ENCODE results near the gene PLPPR1.

The PLPPR1 gene

DNA sequence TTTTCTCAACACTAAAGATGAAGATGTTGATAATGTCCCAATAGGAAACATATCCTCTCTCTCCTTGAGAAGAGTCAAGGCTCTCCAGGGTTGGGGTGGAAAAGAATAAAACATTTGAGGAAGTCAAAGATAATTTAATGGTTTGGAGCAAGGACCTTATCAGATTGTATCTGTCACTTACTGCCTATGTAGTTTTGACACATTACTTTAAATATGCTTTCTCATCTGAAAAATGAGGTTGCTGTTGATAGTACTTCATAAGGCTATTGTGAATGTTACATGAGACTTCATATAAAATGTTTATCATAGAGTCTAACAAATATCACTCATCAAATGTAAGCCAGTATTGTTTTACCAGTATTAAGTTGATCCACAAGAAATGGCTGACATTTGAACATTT lies 307.6 kb downstream of the PLPPR1 start:
- Histone ChIP-seq H3K36me3 (ENCODE audit: insufficient read depth) (no peaks in the 10 kb centered on the region), H4K20me1 (ENCODE audit: insufficient read depth) (no peaks in the 10 kb centered on the region), H3K4me1 (ENCODE audit: low read depth, poor library complexity, severe bottlenecking) (no peaks in the 10 kb centered on the region), H3K9ac (no peak overlapping the region), H3K4me3 (IDR thresholded peaks at IDR 0.05; ENCODE audit: insufficient read depth, low read depth, low read length) (no peak overlapping the region), H2AFZ (ENCODE audit: low read depth) (no peak overlapping the region), H3K79me2 (ENCODE audit: insufficient read depth, low read depth) (no peaks in the 10 kb centered on the region), H3K27me3 (ENCODE audit: insufficient read depth, low read depth) (no peaks in the 10 kb centered on the region), H3K4me2 (no peak overlapping the region), H3K27ac (no peak overlapping the region)
- no peak for TF ChIP-seq CTCF (conservative IDR thresholded peaks at IDR 0.05; ENCODE audit: low read depth, low read length)

DNA sequence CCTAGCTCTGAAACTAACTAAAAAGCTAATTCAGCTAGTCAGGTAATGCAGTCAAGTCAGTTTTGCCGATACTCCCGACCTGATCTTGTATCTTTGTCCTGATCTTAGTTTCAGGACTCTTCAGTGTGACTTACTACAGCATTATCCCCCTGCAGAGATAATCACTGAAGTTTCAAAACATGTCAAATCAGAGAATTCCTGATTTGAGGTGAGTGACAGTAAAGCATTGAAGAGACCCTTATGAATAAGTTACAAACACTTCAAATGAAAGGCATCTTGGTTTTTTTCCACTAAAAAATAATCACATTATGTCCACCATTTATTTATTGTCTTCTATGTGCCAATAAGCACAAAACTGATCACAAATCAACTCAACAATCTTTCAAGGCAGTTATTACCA lies 308.7 kb downstream of the PLPPR1 start:
- Histone ChIP-seq H3K79me2 (ENCODE audit: insufficient read depth, low read depth) (no peaks in the 10 kb centered on the region), H3K9ac (no peak overlapping the region), H3K4me2 (no peak overlapping the region), H3K27me3 (ENCODE audit: insufficient read depth, low read depth) (no peaks in the 10 kb centered on the region), H3K27ac (no peak overlapping the region), H3K4me3 (IDR thresholded peaks at IDR 0.05; ENCODE audit: insufficient read depth, low read depth, low read length) (no peak overlapping the region), H4K20me1 (ENCODE audit: insufficient read depth) (no peaks in the 10 kb centered on the region), H2AFZ (ENCODE audit: low read depth) (no peak overlapping the region), H3K4me1 (ENCODE audit: low read depth, poor library complexity, severe bottlenecking) (no peaks in the 10 kb centered on the region), H3K36me3 (ENCODE audit: insufficient read depth) (no peaks in the 10 kb centered on the region)
- no peak for TF ChIP-seq CTCF (conservative IDR thresholded peaks at IDR 0.05; ENCODE audit: low read depth, low read length)

DNA sequence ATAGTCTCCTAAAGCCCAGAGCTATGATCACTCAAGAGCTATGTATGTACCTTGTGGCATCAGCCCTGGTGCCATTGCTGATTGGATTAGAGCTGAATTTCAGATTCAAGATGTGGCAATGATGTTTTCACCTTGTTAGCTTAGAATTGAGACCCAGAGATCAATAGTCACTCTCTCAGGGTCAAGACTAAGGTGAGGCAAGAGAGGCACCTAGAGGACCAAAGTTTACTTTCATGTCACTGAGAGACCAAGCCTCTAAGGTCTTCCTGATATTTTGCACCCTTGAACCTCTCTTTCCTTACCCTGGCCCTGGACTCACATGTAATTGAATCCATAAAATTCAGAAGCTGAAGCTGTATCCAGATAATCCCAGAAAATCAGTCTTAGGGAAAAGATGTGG lies 313.4 kb downstream of the PLPPR1 start:
- no peak overlapping the region for H3K27ac ChIP-seq
- H3K4me3 ChIP-seq (IDR thresholded peaks at IDR 0.05; ENCODE audit: insufficient read depth, low read depth, low read length) = no peak overlapping the region
- H3K4me1 ChIP-seq (ENCODE audit: low read depth, poor library complexity, severe bottlenecking) = no peaks in the 10 kb centered on the region
- H3K4me2 ChIP-seq = no peak overlapping the region
- H3K27me3 ChIP-seq (ENCODE audit: insufficient read depth, low read depth) = no peaks in the 10 kb centered on the region
- TF ChIP-seq CTCF (conservative IDR thresholded peaks at IDR 0.05; ENCODE audit: low read depth, low read length) = no peak
- no peak overlapping the region for H2AFZ ChIP-seq (ENCODE audit: low read depth)
- H4K20me1 ChIP-seq (ENCODE audit: insufficient read depth) = no peaks in the 10 kb centered on the region
- no peaks in the 10 kb centered on the region for H3K36me3 ChIP-seq (ENCODE audit: insufficient read depth)
- no peaks in the 10 kb centered on the region for H3K79me2 ChIP-seq (ENCODE audit: insufficient read depth, low read depth)
- H3K9ac ChIP-seq = no peak overlapping the region

- H3K27me3 ChIP-seq (ENCODE audit: insufficient read depth, low read depth) = no peaks in the 10 kb centered on the region
- H3K27ac ChIP-seq = no peak overlapping the region
- no peaks in the 10 kb centered on the region for H3K36me3 ChIP-seq (ENCODE audit: insufficient read depth)
- TF ChIP-seq CTCF (conservative IDR thresholded peaks at IDR 0.05; ENCODE audit: low read depth, low read length) = no peak
- H3K4me3 ChIP-seq (IDR thresholded peaks at IDR 0.05; ENCODE audit: insufficient read depth, low read depth, low read length) = no peak overlapping the region
- H3K4me2 ChIP-seq = no peak overlapping the region
- H3K9ac ChIP-seq = no peak overlapping the region
- no peaks in the 10 kb centered on the region for H4K20me1 ChIP-seq (ENCODE audit: insufficient read depth)
- no peaks in the 10 kb centered on the region for H3K4me1 ChIP-seq (ENCODE audit: low read depth, poor library complexity, severe bottlenecking)
- no peak overlapping the region for H2AFZ ChIP-seq (ENCODE audit: low read depth)
- H3K79me2 ChIP-seq (ENCODE audit: insufficient read depth, low read depth) = no peaks in the 10 kb centered on the region
Observed at GRCh38 chr9:101342595-101342994, 314.1 kb downstream of the PLPPR1 start.

GRCh38 chr9:101350285-101350684 lies 321.8 kb downstream of the PLPPR1 start:
- no peak for TF ChIP-seq CTCF (conservative IDR thresholded peaks at IDR 0.05; ENCODE audit: low read depth, low read length)
- no peaks in the 10 kb centered on the region for H3K36me3 ChIP-seq (ENCODE audit: insufficient read depth)
- H3K27ac ChIP-seq = no peak overlapping the region
- H2AFZ ChIP-seq (ENCODE audit: low read depth) = no peak overlapping the region
- no peak overlapping the region for H3K4me3 ChIP-seq (IDR thresholded peaks at IDR 0.05; ENCODE audit: insufficient read depth, low read depth, low read length)
- H4K20me1 ChIP-seq (ENCODE audit: insufficient read depth) = no peaks in the 10 kb centered on the region
- H3K27me3 ChIP-seq (ENCODE audit: insufficient read depth, low read depth) = no peaks in the 10 kb centered on the region
- H3K79me2 ChIP-seq (ENCODE audit: insufficient read depth, low read depth) = no peaks in the 10 kb centered on the region
- H3K4me1 ChIP-seq (ENCODE audit: low read depth, poor library complexity, severe bottlenecking) = no peaks in the 10 kb centered on the region
- no peak overlapping the region for H3K4me2 ChIP-seq
- no peak overlapping the region for H3K9ac ChIP-seq
